HG03565 (cell line): ENCODE measurements around the gene AGK.

Source experiments
- ATAC-seq: cut with Tn5 transposase; IDR thresholded peaks from one replicate; pipeline ENCODE4 v1.9.1; 2021; ENCODE audit warnings: mild to moderate bottlenecking, moderate library complexity; ENCODE audit not compliant: unreplicated experiment

AGK gene

GRCh38 chr7:141551094-141551781 is at the start of gene AGK:
TSS of gene AGK (plus strand) at chr7:141551410. CDS start at chr7:141555467, 4,057 bp downstream.
- peak; percentile 83 for ATAC-seq

DNA sequence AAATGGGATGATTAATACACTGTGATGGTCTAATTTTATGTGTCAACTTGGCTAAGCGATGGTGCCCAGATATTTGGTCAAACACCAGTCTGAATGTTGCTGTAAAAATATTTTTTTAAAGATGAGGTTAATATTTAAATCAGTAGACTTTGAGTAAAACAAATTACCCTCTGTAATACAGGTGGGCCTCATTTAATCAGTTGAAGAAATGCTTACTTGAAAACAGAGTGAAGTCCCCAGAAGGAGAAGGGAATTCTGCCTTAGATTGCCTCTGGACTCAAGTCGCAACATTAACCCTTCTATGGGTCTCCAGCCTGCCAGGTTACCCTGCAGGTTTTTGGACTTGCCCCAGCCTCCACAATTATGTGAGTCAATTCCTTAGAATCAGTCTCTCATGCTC is 49.8 kb upstream of the AGK start:
- ATAC-seq: no peak

GRCh38 chr7:141511316-141511675 is 39.9 kb upstream of the AGK start:
- ATAC-seq: no peak

DNA sequence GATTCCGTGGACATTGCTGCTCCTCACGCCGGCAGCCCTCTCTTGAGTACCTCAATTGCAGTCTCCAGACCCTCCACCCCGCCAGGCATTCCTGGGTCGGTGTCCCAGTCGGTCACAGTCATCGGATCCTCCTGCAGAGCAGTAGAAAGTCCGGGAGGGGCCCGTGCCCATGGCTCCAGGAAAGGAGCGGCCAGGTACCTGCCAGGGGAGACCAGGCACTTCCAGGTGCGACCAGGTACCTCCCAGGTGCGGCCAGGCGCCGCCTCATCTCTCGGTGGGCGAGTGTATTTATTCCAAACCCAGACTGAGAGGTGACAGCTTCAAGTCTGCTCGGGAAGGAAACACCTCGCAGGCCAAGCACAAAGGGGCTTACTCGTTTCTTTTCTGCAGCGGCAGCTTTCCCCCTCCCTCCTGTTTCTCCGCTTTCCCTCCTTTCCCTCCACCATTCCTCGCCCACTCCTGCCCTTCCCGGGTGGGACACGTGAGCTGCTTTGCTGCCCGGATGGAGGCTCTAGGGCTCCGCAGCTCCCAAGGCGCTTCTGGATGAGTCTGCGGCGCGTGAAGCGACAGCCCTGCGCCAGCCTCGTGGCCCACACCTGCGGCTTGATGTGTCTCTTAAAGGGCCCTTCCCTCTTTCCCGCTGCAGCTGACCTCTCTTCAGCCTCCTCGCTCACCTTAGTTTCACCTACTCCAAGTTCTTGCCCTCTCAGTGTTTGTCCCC is 39.4 kb upstream of the AGK start:
- no peak for ATAC-seq

- no peak for ATAC-seq
Measured at GRCh38 chr7:141512597-141512996, 38.6 kb upstream of the AGK start.

DNA sequence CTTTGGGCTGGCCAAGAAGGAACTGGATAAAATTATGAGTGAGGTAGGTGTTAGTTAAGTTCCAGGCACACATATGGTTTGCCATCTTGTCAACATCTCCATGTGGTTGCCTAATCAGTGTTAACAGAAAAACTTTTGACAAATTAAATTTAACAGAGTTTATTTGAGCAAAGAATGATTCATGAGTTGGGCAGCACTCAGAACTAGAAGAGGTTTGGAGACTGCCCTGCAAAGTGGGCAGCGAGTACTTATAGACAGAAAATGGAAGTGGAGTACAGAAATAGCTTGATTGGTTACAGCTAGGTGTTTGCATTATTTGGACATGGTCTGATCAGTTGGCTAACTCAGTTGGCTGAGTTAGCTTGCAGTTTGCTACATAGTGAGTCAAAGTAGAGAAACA is 37.5 kb upstream of the AGK start:
- ATAC-seq: no peak

DNA sequence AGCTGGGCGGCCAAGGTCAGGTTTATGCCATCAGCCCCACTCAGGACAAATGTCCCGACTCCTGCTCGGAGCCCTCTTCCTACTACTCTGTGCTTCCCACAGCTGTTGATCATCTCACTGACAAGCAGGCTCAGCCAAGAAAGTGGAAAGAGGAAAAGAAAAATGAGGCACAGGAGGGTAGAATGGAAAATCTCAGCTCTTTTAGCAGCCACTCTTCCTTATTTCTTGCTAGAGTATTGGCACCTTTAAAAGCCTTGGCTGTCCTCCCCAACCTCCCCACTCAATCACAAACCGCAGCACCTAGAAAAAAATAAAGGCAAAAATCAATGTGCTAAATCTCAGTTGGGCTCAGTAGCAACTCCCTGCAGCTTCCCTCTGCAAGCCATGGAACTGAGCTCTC is 35.3 kb upstream of the AGK start:
- no peak for ATAC-seq

GRCh38 chr7:141519623-141520022 is 31.6 kb upstream of the AGK start:
- no peak for ATAC-seq

DNA sequence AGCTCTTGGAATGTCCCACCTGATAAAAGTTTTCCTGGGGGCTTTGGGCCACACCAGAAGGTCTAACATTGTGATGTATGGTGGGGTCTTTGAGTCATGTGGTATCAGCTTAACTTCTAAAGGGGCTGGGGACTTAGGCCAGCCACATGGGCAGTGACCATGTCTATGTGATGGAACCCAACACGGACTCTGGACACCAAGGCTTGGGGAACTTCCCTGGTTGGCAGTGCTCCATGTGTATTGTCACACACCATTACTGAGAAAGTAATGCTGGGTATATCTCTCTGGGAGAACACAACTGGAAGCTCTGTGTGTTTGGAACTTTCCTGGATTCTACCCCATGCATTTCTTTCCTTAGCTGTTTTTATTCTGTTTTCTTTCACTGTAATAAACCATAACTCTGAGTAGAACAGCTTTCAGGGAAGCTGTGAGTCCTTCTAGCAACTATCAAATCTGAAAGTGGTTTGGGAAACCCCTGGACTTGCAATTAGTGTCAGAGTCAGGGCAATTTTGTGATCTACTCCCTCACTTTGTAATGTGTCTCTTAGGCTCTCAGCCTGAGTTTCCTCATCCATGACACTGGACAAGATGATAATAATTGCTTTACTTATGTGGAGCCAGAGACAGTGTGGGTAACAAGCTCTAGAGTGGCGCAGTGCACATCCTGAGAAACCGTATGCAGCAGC is 28.4 kb upstream of the AGK start:
- ATAC-seq: no peak

- no peak for ATAC-seq
Measured at GRCh38 chr7:141525973-141526514, 25.2 kb upstream of the AGK start.

GRCh38 chr7:141527076-141527475 is 24.1 kb upstream of the AGK start:
- no peak for ATAC-seq

DNA sequence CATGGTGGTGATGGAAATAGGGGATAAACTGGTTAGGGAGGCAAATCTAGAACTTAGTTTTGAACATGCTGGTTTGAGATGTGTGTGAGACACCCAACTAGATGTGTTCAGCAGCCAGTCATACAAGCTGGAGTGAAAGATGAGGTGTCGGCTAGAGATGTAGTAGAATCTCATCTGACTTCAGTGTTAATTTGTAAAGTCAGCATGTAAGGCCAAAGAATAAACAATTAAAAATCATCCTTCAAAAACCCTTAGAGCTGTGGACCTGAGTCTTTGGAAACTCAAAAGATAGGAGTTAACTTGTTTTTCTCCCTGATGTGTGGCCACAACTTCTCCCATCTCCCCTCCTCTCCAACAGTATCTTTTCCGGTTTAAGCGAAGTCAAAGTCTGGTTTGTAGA is 22.8 kb upstream of the AGK start:
- ATAC-seq: no peak

GRCh38 chr7:141533149-141533949 is 17.9 kb upstream of the AGK start:
- ATAC-seq: peak; percentile 70

DNA sequence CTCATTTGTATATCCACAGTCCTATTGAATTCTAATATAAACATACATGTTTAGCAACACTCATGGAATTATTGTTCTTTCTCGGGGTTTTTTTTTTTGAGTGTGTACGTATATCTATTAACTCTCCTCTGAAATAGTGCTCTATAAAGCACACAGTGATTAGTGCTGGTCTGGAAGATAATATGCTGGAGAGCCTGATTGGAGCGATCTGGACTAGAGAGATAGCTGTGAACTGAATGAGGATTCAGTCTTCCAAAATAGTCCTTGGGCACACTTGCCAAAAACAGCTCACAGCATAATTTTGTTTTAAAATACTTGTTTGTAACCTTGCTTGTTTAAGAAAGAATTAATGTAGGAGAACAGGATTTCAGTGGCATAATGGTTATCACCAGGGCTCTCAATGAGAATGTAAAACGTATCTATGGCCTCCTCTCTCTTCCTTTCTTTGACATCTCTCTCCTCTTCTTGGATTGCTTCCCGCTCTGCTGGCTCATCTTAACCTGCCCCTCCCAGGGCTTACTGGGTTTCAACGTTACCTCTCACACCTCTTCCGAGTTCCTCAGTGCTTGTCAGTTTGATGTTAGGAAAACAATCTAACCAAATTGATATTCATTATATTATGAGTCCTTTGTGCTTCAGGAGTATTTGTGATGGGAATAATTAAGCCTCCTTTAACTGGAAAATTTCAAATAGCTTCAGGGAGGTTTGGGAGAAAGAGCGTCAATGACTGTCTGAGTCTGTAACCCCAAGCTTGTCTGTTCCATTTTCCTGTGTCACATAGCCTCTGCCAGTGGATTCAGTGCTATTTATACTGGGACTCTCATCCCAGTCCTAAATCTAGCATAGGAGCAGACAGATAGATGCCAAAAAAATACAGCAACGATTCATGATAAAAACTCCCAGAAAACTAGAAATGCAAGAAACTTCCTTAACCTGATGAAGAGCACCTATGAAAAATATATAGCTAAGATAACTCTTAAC is 16.2 kb upstream of the AGK start:
- ATAC-seq: no peak

DNA sequence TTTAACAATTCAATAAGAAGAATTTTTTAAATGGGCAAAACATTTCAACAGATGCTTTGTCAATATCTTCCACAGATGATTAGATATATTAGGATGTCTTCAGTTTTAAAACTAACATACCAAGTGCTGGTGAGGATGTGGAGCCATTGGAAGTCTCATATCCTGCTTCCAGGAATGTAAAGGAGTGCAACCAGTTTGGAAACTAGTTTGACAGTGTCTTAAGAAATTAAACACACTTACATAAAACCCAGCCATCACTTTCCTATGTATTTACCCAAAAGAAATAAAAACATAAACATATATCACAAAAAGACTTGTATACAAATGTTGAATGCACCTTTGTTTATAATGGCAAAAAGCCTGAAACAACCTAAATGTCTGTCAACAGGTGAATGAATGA is 13.3 kb upstream of the AGK start:
- ATAC-seq: no peak

- no peak for ATAC-seq
Measured at GRCh38 chr7:141541375-141541774, 9.8 kb upstream of the AGK start.

DNA sequence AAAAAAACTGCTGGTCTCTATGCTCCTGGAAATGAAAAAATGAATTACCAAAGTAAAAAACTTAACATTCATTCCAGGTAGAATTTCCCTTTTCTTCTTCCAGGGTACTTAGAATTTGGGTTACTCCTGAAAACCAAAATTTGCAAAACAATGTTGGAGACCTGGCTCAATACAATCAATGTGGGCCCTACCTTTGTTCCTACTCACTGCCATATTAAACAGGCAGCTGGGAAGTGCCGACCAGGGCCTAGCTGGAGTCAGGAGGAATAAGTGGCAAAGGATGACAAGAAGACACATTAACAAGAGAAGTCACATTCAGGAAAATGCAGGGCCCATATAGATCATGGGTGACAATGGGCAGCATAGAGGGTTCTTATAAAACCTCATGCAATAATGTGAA is 6.4 kb upstream of the AGK start:
- no peak for ATAC-seq

- ATAC-seq: no peak
Measured at GRCh38 chr7:141549582-141549981, 1.6 kb upstream of the AGK start.

GRCh38 chr7:141550386-141551093 is 670 bp upstream of the AGK start:
- no peak for ATAC-seq
